22Rv1 (cell line): ENCODE measurements around the gene PPFIBP2.

Source experiments
- CTCF ChIP-seq: fragments of 450-650 bp; IDR thresholded peaks from 2 replicates; pipeline ENCODE4 v1.5.1; 2017; ENCODE audit warnings: mild to moderate bottlenecking
- ZFX ChIP-seq: fragments of 450-650 bp; IDR thresholded peaks from 2 replicates; pipeline ENCODE4 v1.6.1; 2017; ENCODE audit warnings: antibody characterized with exemption, borderline replicate concordance

GRCh38 chr11:7655253-7656217 lies 141.7 kb downstream of the PPFIBP2 start:
- no peak for TF ChIP-seq CTCF
- TF ChIP-seq ZFX = no peak
